Activated naive CD8-positive, alpha-beta T cell treated with anti-CD3 and anti-CD28 coated beads, Interleukin-2, amount 10 ng/mL, durations not matched to agents 7 days and 5 days (primary cell): ENCODE data around the gene GDF10. TPM values are rescaled to one million over a fixed set of nuclear protein-coding genes. Genes with fewer than 3 reads are reported as not detected.

Experiments
- ATAC-seq: fragments of 150-1000 bp; cut with Tn5 transposase; one replicate; pipeline ENCODE4 v1.10.0; 2021; ENCODE audit warnings: low read depth, moderate library complexity
- POLR2A ChIA-PET: fragments of 350-600 bp; sonication (Branson Sonifier 250); formaldehyde crosslinking; loops from one replicate; lab custom pipeline; 2021; ENCODE audit warnings: antibody characterized with exemption; lab: Charles Lee
- DNase-seq: peaks from one replicate; pipeline ENCODE4 v3.0.0; 2021
- H3K27ac Mint-ChIP-seq: one replicate; pipeline ENCODE4 v1.8.0; 2022; ENCODE audit warnings: mild to moderate bottlenecking, mixed read lengths
- H3K27me3 Mint-ChIP-seq: one replicate; pipeline ENCODE4 v1.8.0; 2022; ENCODE audit warnings: mild to moderate bottlenecking, moderate library complexity, mixed read lengths
- H3K36me3 Mint-ChIP-seq: one replicate; pipeline ENCODE4 v1.8.0; 2021; ENCODE audit warnings: mild to moderate bottlenecking, mixed read lengths
- H3K4me1 Mint-ChIP-seq: one replicate; pipeline ENCODE4 v1.8.0; 2021; ENCODE audit warnings: mixed read lengths
- H3K4me3 Mint-ChIP-seq: one replicate; pipeline ENCODE4 v1.8.0; 2022; ENCODE audit warnings: mild to moderate bottlenecking, moderate library complexity, mixed read lengths
- H3K9me3 Mint-ChIP-seq: one replicate; pipeline ENCODE4 v1.8.0; 2021; ENCODE audit warnings: mixed read lengths
- total RNA-seq, 2 experiments: library from RNA; stranded (reverse); gene quantifications; one replicate each; pipeline ENCODE4 v1.2.3, GENCODE V29; 2021

Gene GDF10
- total RNA-seq, 2 experiments from 2014 or later: 0.11 TPM

- peaks cover 1% of the 10 kb centered on the region for H3K9me3 Mint-ChIP-seq
These were observed 39.4 kb upstream of the GDF10 start for GRCh38 chr10:47260505-47261111.

GRCh38 chr10:47261121-47261520 lies 38.9 kb upstream of the GDF10 start:
- Mint-ChIP-seq H3K4me1 (peaks cover 68% of the 10 kb centered on the region), H3K36me3 (peaks cover 17% of the 10 kb centered on the region), H3K27me3 (no peaks in the 10 kb centered on the region), H3K27ac (peak overlapping the region; percentile 95), H3K4me3 (peak overlapping the region; percentile 66), H3K9me3 (peaks cover 5% of the 10 kb centered on the region)
- peak; percentile 52 for ATAC-seq
- DNase-seq: no peak
- POLR2A ChIA-PET: interaction anchor here (1.2 to 3.5 kb wide), 3 partner anchors 16 to 95 kb away, joined by 3 to 18 read pairs (median 4); no protein-coding TSS in a partner anchor

More at GRCh38 chr10:47260505-47261111, 39.4 kb upstream of the GDF10 start:
- DNase-seq (no peak), ATAC-seq (no peak)
- peaks cover 12% of the 10 kb centered on the region for H3K36me3 Mint-ChIP-seq
- peak overlapping the region; percentile 66 for H3K4me3 Mint-ChIP-seq
- POLR2A ChIA-PET: interaction anchor here (0.8 to 3.5 kb wide), 4 partner anchors 17 to 95 kb away, joined by 3 to 18 read pairs (median 4); no protein-coding TSS in a partner anchor
- H3K4me1 Mint-ChIP-seq: peaks cover 67% of the 10 kb centered on the region
- H3K27me3 Mint-ChIP-seq: no peaks in the 10 kb centered on the region
- peak overlapping the region; percentile 95 for H3K27ac Mint-ChIP-seq

- Mint-ChIP-seq H3K9me3 (peaks cover 7% of the 10 kb centered on the region), H3K27me3 (no peaks in the 10 kb centered on the region), H3K4me1 (peaks cover 64% of the 10 kb centered on the region), H3K36me3 (peaks cover 17% of the 10 kb centered on the region), H3K4me3 (peak overlapping the region; percentile 66), H3K27ac (peak overlapping the region; percentile 95)
- DNase-seq: no peak
- POLR2A ChIA-PET: interaction anchor here (3.5 kb wide), 1 partner anchor 16 kb away, joined by 18 read pairs; no protein-coding TSS in a partner anchor
- no peak for ATAC-seq
These were observed 38.4 kb upstream of the GDF10 start for GRCh38 chr10:47261556-47261955.

- DNase-seq: no peak
- H3K9me3 Mint-ChIP-seq: peaks cover 8% of the 10 kb centered on the region
- H3K4me3 Mint-ChIP-seq: no peak overlapping the region
- H3K36me3 Mint-ChIP-seq: peaks cover 17% of the 10 kb centered on the region
- peaks cover 55% of the 10 kb centered on the region for H3K4me1 Mint-ChIP-seq
- H3K27me3 Mint-ChIP-seq: no peaks in the 10 kb centered on the region
- no peak overlapping the region for H3K27ac Mint-ChIP-seq
- POLR2A ChIA-PET: no interaction called here
- no peak for ATAC-seq
These were observed 37.1 kb upstream of the GDF10 start for GRCh38 chr10:47262606-47263533.

- Mint-ChIP-seq H3K4me1 (peaks cover 50% of the 10 kb centered on the region), H3K9me3 (peaks cover 8% of the 10 kb centered on the region), H3K36me3 (peaks cover 17% of the 10 kb centered on the region), H3K27ac (peak overlapping the region; percentile 79), H3K4me3 (peak overlapping the region; percentile 39), H3K27me3 (no peaks in the 10 kb centered on the region)
- DNase-seq: peak; percentile 57
- peak; percentile 85 for ATAC-seq
- POLR2A ChIA-PET: interaction anchor here (2.1 kb wide), 1 partner anchor 12 kb away, joined by 14 read pairs; no protein-coding TSS in a partner anchor
These were observed 35.2 kb upstream of the GDF10 start for GRCh38 chr10:47264797-47265281.

- Mint-ChIP-seq H3K27me3 (no peaks in the 10 kb centered on the region), H3K36me3 (peaks cover 12% of the 10 kb centered on the region), H3K27ac (no peak overlapping the region), H3K4me3 (no peak overlapping the region), H3K9me3 (peaks cover 13% of the 10 kb centered on the region), H3K4me1 (peaks cover 32% of the 10 kb centered on the region)
- no peak for DNase-seq
- POLR2A ChIA-PET: no interaction called here
- no peak for ATAC-seq
These were observed 33.4 kb upstream of the GDF10 start for GRCh38 chr10:47266602-47267001.

GRCh38 chr10:47268696-47269095 lies 31.3 kb upstream of the GDF10 start:
- no peak overlapping the region for H3K27ac Mint-ChIP-seq
- POLR2A ChIA-PET: interaction anchor here (1.0 kb wide), 1 partner anchor 9 kb away, joined by 4 read pairs; no protein-coding TSS in a partner anchor
- peaks cover 16% of the 10 kb centered on the region for H3K36me3 Mint-ChIP-seq
- peaks cover 2% of the 10 kb centered on the region for H3K27me3 Mint-ChIP-seq
- no peak overlapping the region for H3K4me3 Mint-ChIP-seq
- DNase-seq: no peak
- peaks cover 22% of the 10 kb centered on the region for H3K9me3 Mint-ChIP-seq
- H3K4me1 Mint-ChIP-seq: peaks cover 25% of the 10 kb centered on the region
- no peak for ATAC-seq

GRCh38 chr10:47269294-47269693 lies 30.7 kb upstream of the GDF10 start:
- Mint-ChIP-seq H3K36me3 (peaks cover 13% of the 10 kb centered on the region), H3K4me1 (peaks cover 22% of the 10 kb centered on the region), H3K27ac (no peak overlapping the region), H3K4me3 (no peak overlapping the region), H3K27me3 (peaks cover 2% of the 10 kb centered on the region), H3K9me3 (peaks cover 26% of the 10 kb centered on the region)
- no peak for ATAC-seq
- POLR2A ChIA-PET: interaction anchor here (1.0 kb wide), 1 partner anchor 8 kb away, joined by 4 read pairs; no protein-coding TSS in a partner anchor
- DNase-seq: no peak

GRCh38 chr10:47276071-47276470 lies 23.9 kb upstream of the GDF10 start:
- Mint-ChIP-seq H3K27me3 (peaks cover 2% of the 10 kb centered on the region), H3K36me3 (peaks cover 8% of the 10 kb centered on the region), H3K9me3 (peaks cover 20% of the 10 kb centered on the region), H3K27ac (peak overlapping the region; percentile 46), H3K4me1 (peaks cover 33% of the 10 kb centered on the region), H3K4me3 (no peak overlapping the region)
- DNase-seq (no peak), ATAC-seq (no peak)
- POLR2A ChIA-PET: interaction anchor here (1.7 to 3.6 kb wide), 3 partner anchors 11 to 84 kb away, joined by 4 to 18 read pairs (median 14); no protein-coding TSS in a partner anchor

GRCh38 chr10:47276576-47277351 lies 23.2 kb upstream of the GDF10 start:
- H3K27me3 Mint-ChIP-seq: peaks cover 2% of the 10 kb centered on the region
- no peak for ATAC-seq
- H3K27ac Mint-ChIP-seq: peak overlapping the region; percentile 78
- H3K36me3 Mint-ChIP-seq: peaks cover 6% of the 10 kb centered on the region
- POLR2A ChIA-PET: interaction anchor here (0.9 to 3.6 kb wide), 5 partner anchors 8 to 35 kb away, joined by 3 to 18 read pairs (median 4); no protein-coding TSS in a partner anchor
- H3K4me1 Mint-ChIP-seq: peaks cover 33% of the 10 kb centered on the region
- DNase-seq: no peak
- peaks cover 13% of the 10 kb centered on the region for H3K9me3 Mint-ChIP-seq
- H3K4me3 Mint-ChIP-seq: peak overlapping the region; percentile 66

- peak overlapping the region; percentile 66 for H3K4me3 Mint-ChIP-seq
- H3K27me3 Mint-ChIP-seq: peaks cover 2% of the 10 kb centered on the region
- POLR2A ChIA-PET: interaction anchor here (0.9 to 3.6 kb wide), 6 partner anchors 9 to 112 kb away, joined by 3 to 18 read pairs (median 4); no protein-coding TSS in a partner anchor
- H3K4me1 Mint-ChIP-seq: peaks cover 35% of the 10 kb centered on the region
- ATAC-seq: peak; percentile 99
- DNase-seq: peak; percentile 61
- peak overlapping the region; percentile 78 for H3K27ac Mint-ChIP-seq
- H3K36me3 Mint-ChIP-seq: peaks cover 4% of the 10 kb centered on the region
- peaks cover 10% of the 10 kb centered on the region for H3K9me3 Mint-ChIP-seq
These were observed 22.4 kb upstream of the GDF10 start for GRCh38 chr10:47277352-47278151.

GRCh38 chr10:47278152-47278473 lies 21.9 kb upstream of the GDF10 start:
- Mint-ChIP-seq H3K4me1 (peaks cover 35% of the 10 kb centered on the region), H3K27ac (peak overlapping the region; percentile 78), H3K36me3 (peaks cover 4% of the 10 kb centered on the region), H3K27me3 (no peaks in the 10 kb centered on the region), H3K9me3 (peaks cover 9% of the 10 kb centered on the region), H3K4me3 (no peak overlapping the region)
- POLR2A ChIA-PET: interaction anchor here (0.9 to 3.6 kb wide), 5 partner anchors 9 to 112 kb away, joined by 3 to 18 read pairs (median 4); no protein-coding TSS in a partner anchor
- ATAC-seq: no peak
- DNase-seq: no peak
